DOHH2 (cell line): Measurements from ENCODE around the gene TBKBP1.

Source experiments
- EZH2phosphoT487 ChIP-seq: fragments of 200-600 bp; sonication (generic); IDR thresholded peaks from 2 replicates; pipeline ENCODE4 v1.6.1; 2017; ENCODE audit warnings: borderline replicate concordance, mild to moderate bottlenecking, antibody characterized with exemption, low read length, moderate library complexity, mixed read lengths
- TF ChIP-seq, protein P1 (sequence below): fragments of 200-600 bp; sonication (generic); IDR thresholded peaks from one replicate; pipeline ENCODE4 v1.5.1; 2014; ENCODE audit warnings: antibody characterized with exemption, mild to moderate bottlenecking, low read depth, low read length; ENCODE audit not compliant: poor library complexity, severe bottlenecking

DNA sequence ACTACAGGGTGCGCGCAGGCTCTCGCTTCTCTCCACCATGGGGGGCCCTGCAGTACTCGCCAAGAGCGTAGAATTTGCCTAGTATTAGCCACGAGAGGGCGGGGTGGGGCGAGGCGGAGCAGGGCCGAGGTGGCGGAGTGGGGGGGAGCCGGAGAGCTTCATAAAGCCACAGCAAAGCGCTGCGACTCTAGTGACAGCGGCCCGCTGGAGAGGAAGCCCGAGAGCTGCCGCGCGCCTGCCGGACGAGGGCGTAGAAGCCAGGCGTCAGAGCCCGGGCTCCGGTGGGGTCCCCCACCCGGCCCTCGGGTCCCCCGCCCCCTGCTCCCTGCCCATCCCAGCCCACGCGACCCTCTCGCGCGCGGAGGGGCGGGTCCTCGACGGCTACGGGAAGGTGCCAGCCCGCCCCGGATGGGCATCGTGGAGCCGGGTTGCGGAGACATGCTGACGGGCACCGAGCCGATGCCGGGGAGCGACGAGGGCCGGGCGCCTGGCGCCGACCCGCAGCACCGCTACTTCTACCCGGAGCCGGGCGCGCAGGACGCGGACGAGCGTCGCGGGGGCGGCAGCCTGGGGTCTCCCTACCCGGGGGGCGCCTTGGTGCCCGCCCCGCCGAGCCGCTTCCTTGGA lies 39.2 kb downstream of the TBKBP1 start, which contains the start of gene TBX21:
- TF ChIP-seq, protein P1, sequence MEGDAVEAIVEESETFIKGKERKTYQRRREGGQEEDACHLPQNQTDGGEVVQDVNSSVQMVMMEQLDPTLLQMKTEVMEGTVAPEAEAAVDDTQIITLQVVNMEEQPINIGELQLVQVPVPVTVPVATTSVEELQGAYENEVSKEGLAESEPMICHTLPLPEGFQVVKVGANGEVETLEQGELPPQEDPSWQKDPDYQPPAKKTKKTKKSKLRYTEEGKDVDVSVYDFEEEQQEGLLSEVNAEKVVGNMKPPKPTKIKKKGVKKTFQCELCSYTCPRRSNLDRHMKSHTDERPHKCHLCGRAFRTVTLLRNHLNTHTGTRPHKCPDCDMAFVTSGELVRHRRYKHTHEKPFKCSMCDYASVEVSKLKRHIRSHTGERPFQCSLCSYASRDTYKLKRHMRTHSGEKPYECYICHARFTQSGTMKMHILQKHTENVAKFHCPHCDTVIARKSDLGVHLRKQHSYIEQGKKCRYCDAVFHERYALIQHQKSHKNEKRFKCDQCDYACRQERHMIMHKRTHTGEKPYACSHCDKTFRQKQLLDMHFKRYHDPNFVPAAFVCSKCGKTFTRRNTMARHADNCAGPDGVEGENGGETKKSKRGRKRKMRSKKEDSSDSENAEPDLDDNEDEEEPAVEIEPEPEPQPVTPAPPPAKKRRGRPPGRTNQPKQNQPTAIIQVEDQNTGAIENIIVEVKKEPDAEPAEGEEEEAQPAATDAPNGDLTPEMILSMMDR: peak; percentile 39
- TF ChIP-seq EZH2phosphoT487: peak; percentile 88; the same call in 1 of the 2 replicates
